GM18861 (cell line): Measurements from ENCODE around the gene THAP7.

ENCODE experiments used
- ATAC-seq: cut with Tn5 transposase; IDR thresholded peaks from one replicate; pipeline ENCODE4 v1.9.1; 2021; ENCODE audit not compliant: unreplicated experiment

The THAP7 gene

GRCh38 chr22:20949698-20950183, 52.2 kb downstream of the THAP7 start:
- no peak for ATAC-seq
